ENCODE measurements around the gene ITSN1.
A peak's percentile ranks its signal among the peaks of the same experiment; 100 is the strongest.

Gene ITSN1

DNA sequence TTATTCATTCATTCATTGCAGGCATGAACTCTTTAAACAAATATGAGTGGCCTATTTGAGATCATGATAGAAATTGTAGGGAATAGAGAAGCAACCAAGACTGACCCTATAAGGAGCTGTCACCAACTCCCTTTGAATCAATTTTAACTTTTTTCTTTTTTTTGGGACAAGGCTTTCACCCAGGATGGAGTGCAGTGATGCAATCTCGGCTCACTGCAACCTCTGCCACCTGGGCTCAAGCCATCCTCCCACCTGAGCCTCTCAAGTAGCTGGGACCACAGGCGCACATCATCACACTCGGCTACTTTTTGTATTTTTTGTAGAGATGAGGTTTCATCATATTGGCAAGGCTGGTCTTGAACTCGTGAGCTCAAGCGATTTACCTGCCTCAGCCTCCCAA is 290.4 kb downstream of the ITSN1 start:
- DNase-seq (ENCODE audit: low read depth), result no peak

- DNase-seq (ENCODE audit: low read depth), result no peak
These were observed 294.2 kb downstream of the ITSN1 start for GRCh38 chr21:33936301-33937038.

DNA sequence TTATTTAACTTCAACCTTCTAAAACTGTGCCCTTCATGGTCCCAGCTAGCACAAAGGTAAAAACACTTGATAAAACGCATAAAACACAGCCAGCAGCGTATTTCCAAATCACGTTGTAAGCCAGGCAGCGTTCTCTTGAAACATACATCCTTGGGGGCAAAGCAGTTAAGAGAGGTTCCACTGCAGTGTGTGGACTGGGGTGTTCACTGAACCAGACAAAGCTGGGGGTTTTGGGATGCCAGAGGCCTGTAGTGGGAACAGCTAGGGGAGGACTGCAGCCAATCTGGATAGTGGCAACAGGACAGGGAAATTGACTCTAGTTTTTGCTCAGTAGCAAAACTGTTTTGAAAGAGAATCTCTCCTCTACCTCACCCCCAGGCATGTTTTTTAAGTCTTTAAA is 294.8 kb downstream of the ITSN1 start:
- no peak for DNase-seq (ENCODE audit: low read depth)

- DNase-seq (ENCODE audit: low read depth), result peak; percentile 56
These were observed 295.6 kb downstream of the ITSN1 start for GRCh38 chr21:33937931-33938339.

DNA sequence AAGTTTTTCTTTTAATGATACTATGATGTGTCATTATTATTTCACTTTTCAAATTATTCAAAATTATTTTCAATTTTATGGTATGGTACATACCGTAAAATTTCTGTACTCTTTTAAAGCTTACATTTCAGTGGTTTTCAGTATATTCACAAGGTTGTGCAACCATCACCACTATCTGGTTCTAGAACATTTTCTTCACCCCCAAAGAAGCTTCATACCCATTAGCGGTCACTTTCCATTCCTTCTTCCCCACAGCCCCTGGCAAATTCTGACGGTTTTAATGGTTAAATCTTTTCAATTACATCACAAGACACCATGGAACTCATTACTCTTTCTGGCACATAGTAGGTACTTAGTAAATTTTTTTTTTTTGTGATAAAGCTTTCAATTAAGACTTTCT is 296.1 kb downstream of the ITSN1 start:
- peak; percentile 82 for DNase-seq (ENCODE audit: low read depth)

GRCh38 chr21:33939226-33939625 is 296.9 kb downstream of the ITSN1 start:
- DNase-seq (ENCODE audit: low read depth), result peak; percentile 90

DNA sequence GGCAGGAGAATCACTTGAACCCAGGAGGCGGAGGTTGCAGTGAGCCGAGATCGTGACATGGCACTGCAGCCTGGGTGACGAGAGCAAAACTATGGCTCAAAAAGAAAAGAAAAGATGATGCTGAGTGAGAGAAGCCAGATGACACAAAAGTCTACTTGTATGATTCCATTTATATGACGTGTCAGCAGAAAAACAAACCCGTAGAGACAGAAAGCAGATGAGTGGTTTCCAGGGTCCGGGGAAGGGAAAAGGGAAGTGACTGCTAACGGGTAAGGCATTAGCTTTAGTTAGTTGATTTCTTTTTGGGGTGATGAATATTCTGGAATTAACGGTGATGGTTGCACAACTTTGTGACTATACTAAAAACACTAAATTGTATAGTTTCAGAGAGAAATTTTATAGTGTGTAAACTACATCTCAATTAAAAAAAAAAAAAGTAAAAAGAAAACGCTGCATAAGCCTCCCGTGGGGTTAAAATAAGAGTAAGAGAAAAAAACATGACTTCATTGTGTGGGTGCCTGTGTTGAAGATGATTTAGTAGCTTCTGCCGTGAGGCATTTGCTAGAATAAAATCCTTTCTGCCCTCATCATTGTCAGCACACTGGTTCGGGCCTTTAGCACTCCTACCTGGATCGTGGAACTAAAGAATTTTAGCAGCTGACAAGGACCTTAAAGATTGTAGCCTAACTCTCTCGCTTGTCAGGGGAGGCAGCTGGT is 298.0 kb downstream of the ITSN1 start:
- peak; percentile 97 for DNase-seq (ENCODE audit: low read depth)

DNA sequence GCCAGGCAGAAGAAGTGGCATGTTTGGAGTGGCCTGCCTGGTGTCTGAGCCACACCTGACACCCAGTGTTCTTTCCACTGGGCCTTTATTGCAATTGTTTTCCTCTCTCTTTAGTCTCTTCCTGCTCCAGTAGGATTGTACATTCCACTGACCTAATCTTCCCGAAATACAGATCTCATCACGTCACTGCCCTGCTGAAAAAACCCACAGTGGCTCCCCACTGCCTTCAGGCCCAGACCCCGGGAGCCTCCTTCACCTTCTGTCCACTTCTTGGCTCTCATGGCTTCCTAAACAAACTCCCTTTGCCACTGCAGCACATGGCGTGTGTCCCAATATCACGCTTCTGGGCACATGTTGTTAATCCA is 298.6 kb downstream of the ITSN1 start:
- DNase-seq (ENCODE audit: low read depth), result peak; percentile 94

DNA sequence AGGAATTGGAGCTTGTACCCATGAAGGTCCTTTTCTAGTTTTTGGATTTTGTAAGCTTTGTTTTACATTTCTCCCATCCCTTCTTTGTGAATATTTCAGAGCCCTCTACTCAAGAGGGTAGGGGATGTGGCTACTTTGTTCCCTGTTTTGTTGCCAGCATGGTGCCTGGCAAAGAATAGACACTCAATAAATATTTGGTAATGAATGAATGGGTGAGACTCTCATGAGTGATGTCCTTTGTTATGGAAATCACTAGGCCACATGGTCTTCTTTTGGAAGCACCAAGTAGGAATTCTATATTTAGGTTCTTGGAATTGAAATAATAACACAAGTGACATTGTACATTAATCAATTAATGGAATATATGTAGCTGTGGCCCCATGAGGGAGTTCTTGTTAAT is 300.1 kb downstream of the ITSN1 start:
- DNase-seq (ENCODE audit: low read depth), result no peak

- no peak for DNase-seq (ENCODE audit: low read depth)
These were observed 301.0 kb downstream of the ITSN1 start for GRCh38 chr21:33943293-33943692.

- no peak for DNase-seq (ENCODE audit: low read depth)
These were observed 302.0 kb downstream of the ITSN1 start for GRCh38 chr21:33944185-33944763.

DNA sequence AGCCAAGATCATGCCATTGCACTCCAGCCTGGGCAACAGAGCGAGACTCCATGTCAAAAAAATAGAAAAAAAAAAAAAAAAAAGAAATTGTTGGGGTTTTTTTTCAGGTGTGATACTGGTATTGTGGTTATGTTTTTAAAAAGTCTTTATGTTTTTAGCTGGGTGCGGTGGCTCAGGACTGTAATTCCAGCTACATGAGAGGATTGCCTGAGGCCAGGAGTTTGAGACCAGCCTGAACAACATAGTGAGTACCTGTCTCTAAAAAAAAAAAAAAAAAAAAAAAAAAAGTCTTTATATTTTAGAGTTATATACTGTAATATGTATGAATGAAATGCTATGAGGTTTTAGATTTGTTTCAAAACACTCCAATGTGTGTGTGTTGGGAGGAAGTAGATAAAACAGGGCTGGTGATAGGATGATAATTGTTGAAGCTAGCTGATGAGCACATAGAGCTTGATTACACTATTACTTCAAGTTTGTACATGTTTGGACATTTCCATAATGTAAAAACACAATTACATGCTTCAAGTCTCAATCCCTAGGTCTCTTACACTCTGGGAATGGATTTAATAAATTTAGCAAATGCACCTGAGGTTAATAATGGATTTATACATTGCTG is 303.5 kb downstream of the ITSN1 start:
- DNase-seq (ENCODE audit: low read depth), result no peak

DNA sequence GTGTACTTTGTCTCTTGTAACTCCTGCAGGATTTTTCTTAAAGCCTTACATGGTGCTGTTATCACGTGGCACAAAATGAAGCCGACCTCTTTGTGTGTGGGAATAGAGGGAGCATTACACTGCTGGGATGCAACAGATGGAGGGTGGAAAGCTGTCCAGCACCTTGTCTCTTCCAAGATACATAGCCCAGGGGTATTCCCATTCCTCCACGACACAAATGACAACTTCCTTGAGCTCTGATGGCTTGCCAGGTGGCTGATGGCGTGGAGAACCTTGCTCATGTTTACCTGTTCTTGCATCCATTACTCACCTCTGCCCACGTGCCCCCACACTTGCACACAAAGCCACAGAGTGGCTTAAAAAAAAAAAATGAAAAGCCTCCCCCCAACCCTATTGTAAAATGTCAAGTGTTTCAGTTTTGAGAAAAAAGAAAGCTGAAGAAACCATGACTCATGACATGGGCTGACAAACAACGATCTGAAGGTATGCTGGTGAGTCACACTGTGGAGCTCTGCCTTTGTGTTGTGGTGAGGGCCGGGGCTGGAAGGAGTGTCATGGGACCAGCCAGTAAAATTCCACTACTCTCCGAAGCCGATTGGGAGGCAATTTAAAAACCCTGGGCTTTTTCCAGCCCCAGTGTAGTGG is 305.3 kb downstream of the ITSN1 start:
- DNase-seq (ENCODE audit: low read depth), result peak; percentile 98

DNA sequence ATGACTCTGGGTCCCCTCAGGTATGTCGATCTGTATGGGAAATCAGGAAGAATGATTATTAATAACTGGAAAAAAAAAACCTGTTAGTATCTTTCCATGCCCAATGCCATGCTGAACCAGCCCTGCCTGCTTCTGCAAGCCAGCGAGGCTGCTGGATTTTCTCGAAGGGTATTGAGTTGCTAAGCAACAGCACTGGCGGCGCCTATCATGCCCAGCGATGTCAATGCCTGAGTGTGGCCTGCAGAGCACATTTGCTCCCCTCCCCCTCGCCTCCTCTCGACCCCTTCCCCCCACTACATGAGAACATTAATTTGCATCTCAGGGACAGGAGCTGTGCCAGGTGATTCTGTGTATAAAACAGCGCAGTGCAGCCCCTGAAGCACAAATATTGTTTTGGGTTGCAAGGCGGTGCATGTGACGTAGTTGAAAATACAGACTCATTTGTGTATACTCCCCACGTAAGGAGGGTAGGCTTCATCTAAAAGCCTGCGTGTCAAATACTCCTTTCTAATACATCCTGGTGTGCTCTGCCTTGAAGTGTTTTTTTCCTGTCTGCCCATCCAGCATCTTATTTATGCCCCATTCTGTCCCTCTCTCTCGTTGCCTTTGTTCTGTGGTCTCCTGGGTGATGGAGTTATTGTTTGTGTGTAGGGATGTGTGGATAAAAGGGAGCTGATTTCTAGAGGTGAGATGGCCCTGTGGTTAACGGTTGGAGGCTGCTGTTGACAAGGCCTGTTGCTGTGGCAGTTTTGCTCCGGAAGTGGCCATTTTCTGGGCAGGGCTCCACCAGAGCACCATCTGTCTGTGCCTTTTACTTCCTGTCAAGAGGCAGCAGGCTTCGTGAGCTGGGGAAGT is 306.0 kb downstream of the ITSN1 start:
- DNase-seq (ENCODE audit: low read depth), result peak; percentile 77

GRCh38 chr21:33948951-33949444 is 306.7 kb downstream of the ITSN1 start:
- DNase-seq (ENCODE audit: low read depth), result no peak
